ENCODE data around the gene PPP1R15A. TPM values are rescaled to one million over a fixed set of nuclear protein-coding genes. Genes with fewer than 3 reads are reported as not detected.
"Not testable (repeated sequence)": the region's sequence is repeated elsewhere in the genome, so short reads cannot be mapped to it uniquely, and the experiment has no call there.

Gene PPP1R15A
- total RNA-seq, 2 experiments from 2014 or later: 51.6 to 62.4 TPM

GRCh38 chr19:48837687-48838086 lies 34.5 kb upstream of the PPP1R15A start:
- Mint-ChIP-seq H3K4me1 (peaks cover 18% of the 10 kb centered on the region), H3K4me3 (no peak overlapping the region), H3K27me3 (no peaks in the 10 kb centered on the region), H3K36me3 (ENCODE audit: low read depth) (no peaks in the 10 kb centered on the region), H3K27ac (no peak overlapping the region), H3K9me3 (ENCODE audit: low read depth) (no peaks in the 10 kb centered on the region)
- DNase-seq (no peak), ATAC-seq (no peak)
- intact Hi-C loops (cut with DNase I, micrococcal nuclease): loop anchor here in 1 of 2 experiments (1.0 to 10.0 kb wide), 3 partner anchors 35 to 323 kb away; partner anchors contain the start of genes FTL, LMTK3 and PPP1R15A
- ChIA-PET POLR2A (interaction anchor here (0.6 kb wide), 1 partner anchor 186 kb away, joined by 4 read pairs; no protein-coding TSS in a partner anchor), CTCF (interaction anchor here (0.6 to 2.5 kb wide), 5 partner anchors 42 to 475 kb away, joined by 3 to 23 read pairs (median 4); no protein-coding TSS in a partner anchor)

GRCh38 chr19:48841047-48841446 lies 31.2 kb upstream of the PPP1R15A start:
- H3K4me3 Mint-ChIP-seq: no peak overlapping the region
- H3K4me1 Mint-ChIP-seq: peaks cover 11% of the 10 kb centered on the region
- ATAC-seq (no peak), DNase-seq (no peak)
- H3K27ac Mint-ChIP-seq: no peak overlapping the region
- no peaks in the 10 kb centered on the region for H3K9me3 Mint-ChIP-seq (ENCODE audit: low read depth)
- POLR2A ChIA-PET: no interaction called here
- intact Hi-C loops (cut with DNase I, micrococcal nuclease): loop anchor here in 1 of 2 experiments (5.0 kb wide), 1 partner anchor 194 kb away; the partner anchor contains the start of gene CA11
- CTCF ChIA-PET: interaction anchor here (0.5 to 5.6 kb wide), 10 partner anchors 9 to 195 kb away, joined by 3 to 58 read pairs (median 10); partner anchors contain the start of gene CA11
- no peaks in the 10 kb centered on the region for H3K36me3 Mint-ChIP-seq (ENCODE audit: low read depth)
- no peaks in the 10 kb centered on the region for H3K27me3 Mint-ChIP-seq

DNA sequence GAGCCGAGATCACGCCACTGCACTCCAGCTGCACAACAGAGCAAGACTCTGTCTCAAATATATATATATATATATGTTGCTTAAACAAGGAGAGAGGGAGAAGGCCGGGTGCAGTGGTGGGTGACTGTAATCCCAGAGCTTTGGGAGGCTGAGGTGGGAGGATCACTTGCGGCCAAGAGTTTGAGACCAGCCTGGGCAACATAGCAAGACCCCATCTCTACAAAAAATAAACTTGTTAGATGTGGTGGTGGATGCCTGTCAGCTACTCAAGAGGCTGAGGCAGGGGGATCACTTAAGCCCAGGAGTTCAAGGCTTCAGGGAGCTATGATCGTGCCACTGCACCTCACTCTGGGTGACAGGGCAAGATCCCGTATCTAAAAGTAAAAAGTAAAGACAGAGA lies 30.6 kb upstream of the PPP1R15A start:
- Mint-ChIP-seq H3K27ac (no peak overlapping the region), H3K4me3 (no peak overlapping the region), H3K27me3 (no peaks in the 10 kb centered on the region), H3K9me3 (ENCODE audit: low read depth) (no peaks in the 10 kb centered on the region), H3K36me3 (ENCODE audit: low read depth) (no peaks in the 10 kb centered on the region), H3K4me1 (peaks cover 6% of the 10 kb centered on the region)
- ATAC-seq (no peak), DNase-seq (no peak)
- POLR2A ChIA-PET: no interaction called here
- CTCF ChIA-PET: interaction anchor here (0.7 to 5.6 kb wide), 14 partner anchors 8 to 336 kb away, joined by 3 to 58 read pairs (median 8); partner anchors contain the start of genes BAX and CA11
- intact Hi-C loops (cut with DNase I, micrococcal nuclease): loop anchor here in 1 of 2 experiments (5.0 kb wide), 1 partner anchor 194 kb away; the partner anchor contains the start of gene CA11

DNA sequence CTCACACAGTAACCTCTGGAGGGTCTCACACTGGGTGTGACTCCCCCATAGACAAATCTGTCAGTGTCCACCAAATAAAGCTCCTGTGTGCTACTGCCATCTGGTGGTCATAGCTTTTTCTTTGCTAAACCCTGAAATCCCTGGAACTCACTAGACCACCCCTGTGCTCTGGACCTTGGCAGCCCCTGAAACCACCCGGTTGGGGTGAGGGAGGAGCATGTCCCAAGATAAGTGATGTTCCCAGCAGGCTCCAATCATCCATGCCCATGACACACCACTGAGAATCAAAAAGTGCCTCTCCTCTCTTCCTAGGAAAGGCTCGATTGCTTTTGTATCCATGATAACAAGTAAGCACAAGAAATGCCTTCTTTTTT lies 29.4 kb upstream of the PPP1R15A start:
- H3K27ac Mint-ChIP-seq: no peak overlapping the region
- no peaks in the 10 kb centered on the region for H3K36me3 Mint-ChIP-seq (ENCODE audit: low read depth)

DNA sequence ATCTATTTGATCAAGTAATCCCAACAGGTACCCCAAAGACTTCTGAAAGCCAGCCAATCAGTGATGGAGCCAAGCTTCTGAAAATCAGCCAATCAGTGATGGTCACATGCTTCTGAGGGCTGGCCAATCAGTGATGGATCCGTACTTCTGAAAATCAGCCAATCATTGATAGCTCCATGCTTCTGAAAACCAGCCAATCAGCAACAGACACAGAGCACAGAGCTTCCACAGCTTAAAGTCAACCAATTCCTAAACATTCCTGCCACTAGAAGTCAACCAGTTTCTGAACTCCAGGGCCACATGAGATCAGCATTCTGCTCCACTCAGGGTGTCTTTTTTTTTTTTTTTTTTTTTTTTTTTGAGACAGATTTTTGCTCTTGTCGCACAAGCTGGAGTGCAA lies 27.7 kb upstream of the PPP1R15A start:
- ChIA-PET CTCF (interaction anchor here (0.7 to 5.6 kb wide), 10 partner anchors 8 to 354 kb away, joined by 3 to 58 read pairs (median 6); no protein-coding TSS in a partner anchor), POLR2A (interaction anchor here (0.6 kb wide), 1 partner anchor 27 kb away, joined by 6 read pairs; no protein-coding TSS in a partner anchor)
- peak; percentile 17 for DNase-seq
- Mint-ChIP-seq H3K27ac (no peak overlapping the region), H3K4me1 (no peaks in the 10 kb centered on the region), H3K9me3 (ENCODE audit: low read depth) (no peaks in the 10 kb centered on the region), H3K36me3 (ENCODE audit: low read depth) (no peaks in the 10 kb centered on the region), H3K27me3 (no peaks in the 10 kb centered on the region), H3K4me3 (no peak overlapping the region)
- ATAC-seq: peak; percentile 72
- intact Hi-C loops (cut with DNase I, micrococcal nuclease): loop anchor here in 1 of 2 experiments (5.0 kb wide), 1 partner anchor 197 kb away; the partner anchor contains the start of gene CA11

More for the DNA sequence above, 29.4 kb upstream of the PPP1R15A start:
- Mint-ChIP-seq H3K4me3 (no peak overlapping the region), H3K4me1 (no peaks in the 10 kb centered on the region), H3K27me3 (no peaks in the 10 kb centered on the region), H3K9me3 (ENCODE audit: low read depth) (no peaks in the 10 kb centered on the region)
- intact Hi-C loops (cut with DNase I, micrococcal nuclease): loop anchor here (1.0 to 5.0 kb wide), 3 partner anchors 54 to 196 kb away; partner anchors contain the start of gene CA11 (in 2 of the 2)
- ChIA-PET POLR2A (no interaction called here), CTCF (interaction anchor here (0.5 to 5.6 kb wide), 34 partner anchors 10 to 529 kb away, joined by 3 to 58 read pairs (median 6); partner anchors contain the start of genes BAX, BCAT2, CA11 and GYS1)
- ATAC-seq: peak; percentile 53
- DNase-seq: peak; percentile 62

- DNase-seq (no peak), ATAC-seq (no peak)
- Mint-ChIP-seq H3K27me3 (no peaks in the 10 kb centered on the region), H3K4me1 (no peaks in the 10 kb centered on the region), H3K36me3 (ENCODE audit: low read depth) (no peaks in the 10 kb centered on the region), H3K4me3 (no peak overlapping the region), H3K9me3 (ENCODE audit: low read depth) (no peaks in the 10 kb centered on the region), H3K27ac (no peak overlapping the region)
- ChIA-PET POLR2A (no interaction called here), CTCF (interaction anchor here (0.7 to 5.1 kb wide), 6 partner anchors 9 to 353 kb away, joined by 3 to 44 read pairs (median 4); partner anchors contain the start of genes GYS1, HSD17B14 and RUVBL2)
- intact Hi-C loops (cut with DNase I, micrococcal nuclease): no loop called here
Measured at GRCh38 chr19:48845384-48845783, 26.8 kb upstream of the PPP1R15A start.

GRCh38 chr19:48846659-48847058 lies 25.6 kb upstream of the PPP1R15A start:
- CTCF ChIA-PET: interaction anchor here (0.8 to 1.1 kb wide), 3 partner anchors 10 to 58 kb away, joined by 3 to 5 read pairs (median 3); no protein-coding TSS in a partner anchor
- POLR2A ChIA-PET; DNase-seq; H3K36me3 Mint-ChIP-seq (ENCODE audit: low read depth); intact Hi-C loops (cut with DNase I, micrococcal nuclease); H3K9me3 Mint-ChIP-seq (ENCODE audit: low read depth); H3K4me1 Mint-ChIP-seq; ATAC-seq; H3K27me3 Mint-ChIP-seq; H3K4me3 Mint-ChIP-seq; H3K27ac Mint-ChIP-seq: not testable (repeated sequence)

DNA sequence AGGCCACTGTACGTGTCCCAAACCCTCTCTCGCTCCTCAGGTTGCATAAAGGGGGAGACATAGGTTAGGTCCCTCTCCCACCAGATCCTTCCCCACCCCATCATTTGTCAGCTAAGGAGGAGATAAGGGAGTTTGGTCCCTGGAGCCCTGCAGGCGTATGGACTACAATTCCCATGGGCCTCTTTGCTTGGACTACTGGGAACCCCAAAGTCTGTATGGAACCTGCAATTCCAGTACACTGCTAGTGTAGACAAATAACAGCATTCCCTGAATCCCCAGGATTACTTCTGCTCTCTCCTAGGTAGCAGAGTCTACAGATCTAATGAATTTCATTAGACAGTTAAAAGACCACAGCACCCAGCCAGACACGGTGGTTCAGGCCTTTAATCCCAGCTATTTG lies 19.9 kb upstream of the PPP1R15A start:
- no peaks in the 10 kb centered on the region for H3K9me3 Mint-ChIP-seq (ENCODE audit: low read depth)
- CTCF ChIA-PET: interaction anchor here (1.2 to 2.4 kb wide), 4 partner anchors 8 to 65 kb away, joined by 3 to 9 read pairs (median 6); partner anchors contain the start of gene HSD17B14
- no peak overlapping the region for H3K27ac Mint-ChIP-seq

DNA sequence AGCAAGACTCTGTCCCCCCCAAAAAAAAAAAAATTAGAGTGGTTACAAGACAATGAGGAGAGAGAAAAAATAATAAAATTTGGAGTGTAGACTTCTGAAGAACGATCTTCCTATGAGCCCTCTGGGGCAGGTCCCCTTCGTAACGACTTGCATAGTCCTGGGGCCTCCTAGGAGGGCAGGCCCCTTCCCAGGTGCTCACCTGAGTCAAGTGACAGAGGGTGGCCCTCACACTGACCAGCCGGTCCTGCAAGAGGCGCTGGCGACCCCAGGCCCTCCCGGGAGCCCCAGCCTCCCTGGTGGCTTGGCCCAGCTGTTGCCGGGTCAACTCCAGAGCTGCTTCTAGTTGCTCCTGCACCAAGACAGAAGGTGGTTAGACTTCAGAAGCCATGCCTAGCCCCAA lies 18.7 kb upstream of the PPP1R15A start:
- no peak for ATAC-seq
- DNase-seq: no peak
- intact Hi-C loops (cut with DNase I, micrococcal nuclease): no loop called here
- POLR2A ChIA-PET: no interaction called here
- Mint-ChIP-seq H3K9me3 (ENCODE audit: low read depth) (no peaks in the 10 kb centered on the region), H3K27me3 (no peaks in the 10 kb centered on the region), H3K4me3 (no peak overlapping the region), H3K4me1 (no peaks in the 10 kb centered on the region), H3K27ac (no peak overlapping the region), H3K36me3 (ENCODE audit: low read depth) (no peaks in the 10 kb centered on the region)
- CTCF ChIA-PET: interaction anchor here (0.6 to 2.4 kb wide), 3 partner anchors 9 to 94 kb away, joined by 3 to 9 read pairs (median 8); no protein-coding TSS in a partner anchor

More for the DNA sequence above, 19.9 kb upstream of the PPP1R15A start:
- Mint-ChIP-seq H3K27me3 (no peaks in the 10 kb centered on the region), H3K36me3 (ENCODE audit: low read depth) (no peaks in the 10 kb centered on the region), H3K4me3 (no peak overlapping the region), H3K4me1 (no peaks in the 10 kb centered on the region)
- DNase-seq (no peak), ATAC-seq (no peak)
- intact Hi-C loops (cut with DNase I, micrococcal nuclease): no loop called here
- POLR2A ChIA-PET: no interaction called here

- H3K4me3 Mint-ChIP-seq: no peak overlapping the region
- H3K4me1 Mint-ChIP-seq: peaks cover under 1% of the 10 kb centered on the region
- intact Hi-C loops (cut with DNase I, micrococcal nuclease): no loop called here
- ChIA-PET POLR2A (no interaction called here), CTCF (interaction anchor here (1.1 to 2.4 kb wide), 2 partner anchors 10 to 59 kb away, joined by 6 to 8 read pairs; no protein-coding TSS in a partner anchor)
- DNase-seq: no peak
- no peaks in the 10 kb centered on the region for H3K36me3 Mint-ChIP-seq (ENCODE audit: low read depth)
- no peak overlapping the region for H3K27ac Mint-ChIP-seq
- ATAC-seq: no peak
- no peaks in the 10 kb centered on the region for H3K9me3 Mint-ChIP-seq (ENCODE audit: low read depth)
- no peaks in the 10 kb centered on the region for H3K27me3 Mint-ChIP-seq
Measured at GRCh38 chr19:48854103-48854502, 18.1 kb upstream of the PPP1R15A start.

- CTCF ChIA-PET: no interaction called here
- ATAC-seq: no peak
- H3K4me3 Mint-ChIP-seq: no peak overlapping the region
- intact Hi-C loops (cut with DNase I, micrococcal nuclease): no loop called here
- POLR2A ChIA-PET: no interaction called here
- H3K27ac Mint-ChIP-seq: no peak overlapping the region
- no peaks in the 10 kb centered on the region for H3K9me3 Mint-ChIP-seq (ENCODE audit: low read depth)
- peaks cover 7% of the 10 kb centered on the region for H3K4me1 Mint-ChIP-seq
- no peak for DNase-seq
- H3K36me3 Mint-ChIP-seq (ENCODE audit: low read depth): no peaks in the 10 kb centered on the region
- no peaks in the 10 kb centered on the region for H3K27me3 Mint-ChIP-seq
Measured at GRCh38 chr19:48856921-48857320, 15.3 kb upstream of the PPP1R15A start.
